Stimulated activated CD4-positive, alpha-beta T cell treated with anti-CD3 and anti-CD28 coated beads, Interleukin-2, amount 100 ng/mL, for 24 hours (primary cell): Measurements from ENCODE around the gene CPXM1.

Experiments used
- DNase-seq, 2 donors: peaks; one replicate each; pipeline ENCODE4 v3.0.0-alpha.2; 2020

CPXM1 gene

GRCh38 chr20:2762578-2763131 is 37.8 kb downstream of the CPXM1 start:
- no peak for DNase-seq

GRCh38 chr20:2761885-2762284 is 38.5 kb downstream of the CPXM1 start:
- no peak for DNase-seq

- DNase-seq: no peak
Observed at GRCh38 chr20:2760952-2761305, 39.5 kb downstream of the CPXM1 start.

- DNase-seq: no peak
Observed at GRCh38 chr20:2760297-2760951, 40.0 kb downstream of the CPXM1 start.

GRCh38 chr20:2759603-2760296 is 40.7 kb downstream of the CPXM1 start:
- DNase-seq: no peak

GRCh38 chr20:2759143-2759542 is 41.3 kb downstream of the CPXM1 start:
- DNase-seq: no peak

GRCh38 chr20:2757969-2758368 is 42.5 kb downstream of the CPXM1 start:
- no peak for DNase-seq

GRCh38 chr20:2757001-2757400 is 43.4 kb downstream of the CPXM1 start:
- no peak for DNase-seq

GRCh38 chr20:2756056-2756611 is 44.3 kb downstream of the CPXM1 start:
- DNase-seq: no peak

GRCh38 chr20:2755451-2756055 is 44.9 kb downstream of the CPXM1 start:
- DNase-seq: no peak

- no peak for DNase-seq
Observed at GRCh38 chr20:2754424-2754823, 46.0 kb downstream of the CPXM1 start.

GRCh38 chr20:2753461-2754040 is 46.9 kb downstream of the CPXM1 start:
- DNase-seq: no peak

GRCh38 chr20:2752567-2753460 is 47.6 kb downstream of the CPXM1 start:
- DNase-seq: peak in 1 of 2 donors; percentile 63

- DNase-seq: peak; percentile 62 to 69
Observed at GRCh38 chr20:2751878-2752566, 48.4 kb downstream of the CPXM1 start.

GRCh38 chr20:2751347-2751877 is 49.0 kb downstream of the CPXM1 start:
- no peak for DNase-seq

- peak; percentile 21 to 29 for DNase-seq
Observed at GRCh38 chr20:2750491-2751251, 49.8 kb downstream of the CPXM1 start.

GRCh38 chr20:2749951-2750490 is 50.4 kb downstream of the CPXM1 start:
- DNase-seq: no peak

GRCh38 chr20:2749343-2749950 is 51.0 kb downstream of the CPXM1 start:
- no peak for DNase-seq

GRCh38 chr20:2748551-2749342 is 51.7 kb downstream of the CPXM1 start:
- no peak for DNase-seq
